GM21381 (cell line): ENCODE data around the gene ZFP92.
"Not testable (repeated sequence)": the region's sequence is repeated elsewhere in the genome, so short reads cannot be mapped to it uniquely, and the experiment has no call there.

ENCODE experiments used
- ATAC-seq: cut with Tn5 transposase; IDR thresholded peaks from one replicate; pipeline ENCODE4 v1.9.1; 2021; ENCODE audit warnings: mild to moderate bottlenecking, moderate library complexity; ENCODE audit not compliant: unreplicated experiment

The ZFP92 gene

DNA sequence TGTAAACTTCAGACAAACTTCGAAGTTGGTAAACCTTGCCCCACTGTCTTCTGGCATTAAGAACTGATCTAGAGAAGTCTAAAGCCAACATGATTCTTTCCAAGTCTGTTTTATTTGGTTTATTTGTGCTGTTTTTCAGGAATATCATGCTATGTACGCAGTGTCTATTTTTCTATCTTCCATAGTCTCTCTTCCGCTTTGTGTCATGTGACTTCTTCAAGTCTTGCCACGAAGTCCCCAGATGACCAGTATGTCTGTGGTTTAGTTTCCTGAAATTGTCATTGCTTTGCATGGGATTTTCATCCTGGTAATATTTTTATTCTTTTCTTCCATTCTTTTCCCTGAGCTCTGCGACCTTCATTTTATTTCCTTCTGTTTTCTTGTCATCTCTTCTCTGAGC, 25.2 kb upstream of the ZFP92 start:
- ATAC-seq: no peak

DNA sequence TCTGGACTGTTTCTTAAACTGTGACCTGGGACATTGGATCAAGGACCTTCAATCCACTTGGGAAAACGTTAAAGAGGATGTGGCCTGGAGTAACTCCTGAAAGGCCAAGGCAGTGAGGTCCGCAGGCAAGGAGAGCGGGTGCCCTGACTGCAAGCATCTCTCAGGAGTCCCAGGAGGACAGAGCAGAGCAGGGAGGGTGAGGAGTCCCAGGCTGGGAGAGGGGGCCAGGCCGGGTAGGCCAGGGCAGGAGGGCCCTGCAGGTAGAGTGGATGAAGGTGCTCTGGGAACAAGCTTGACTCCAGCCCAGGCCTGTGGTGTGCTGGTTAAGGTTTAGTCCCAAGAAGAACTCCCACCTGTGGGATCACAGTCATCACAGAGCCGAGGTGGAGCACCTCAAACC, 23.9 kb upstream of the ZFP92 start:
- ATAC-seq: no peak

DNA sequence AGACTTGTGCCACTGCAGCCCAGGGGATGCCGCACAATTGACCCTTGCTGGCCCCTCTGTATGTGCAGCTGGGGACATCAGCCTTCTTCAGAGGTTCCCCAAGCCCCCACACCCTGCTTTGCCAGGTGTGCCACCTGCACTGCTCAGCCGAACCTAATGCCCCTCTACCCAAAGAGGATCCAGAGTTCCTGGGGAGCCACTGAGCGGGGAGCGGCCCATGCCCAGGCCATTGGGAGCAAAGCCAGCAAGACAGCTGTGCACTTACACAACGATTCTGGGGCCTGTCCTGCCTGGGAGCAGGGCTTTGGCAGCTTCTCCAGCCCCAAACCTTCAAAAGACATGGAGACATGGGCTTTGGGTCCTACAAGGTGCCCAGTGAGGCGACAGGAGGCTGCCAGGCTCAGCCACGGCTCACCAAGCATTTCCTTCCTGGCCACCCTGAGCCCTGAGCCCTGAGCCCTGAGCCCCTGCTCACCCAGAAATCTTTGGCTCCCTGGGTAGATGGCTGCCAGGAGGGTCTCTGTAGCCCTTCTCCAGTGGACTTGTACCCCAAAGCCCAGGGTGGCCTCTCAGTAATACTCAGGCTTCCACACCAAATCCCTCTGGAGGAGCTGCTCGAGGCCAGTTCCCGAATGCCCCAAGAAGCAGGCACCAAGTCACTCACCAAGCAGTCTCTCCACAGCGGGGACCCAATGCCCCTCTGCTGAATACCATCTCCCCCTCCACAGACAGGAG, 23.1 kb upstream of the ZFP92 start:
- no peak for ATAC-seq

- no peak for ATAC-seq
Measured at GRCh38 chrX:153388722-153389459, 22.4 kb upstream of the ZFP92 start.

DNA sequence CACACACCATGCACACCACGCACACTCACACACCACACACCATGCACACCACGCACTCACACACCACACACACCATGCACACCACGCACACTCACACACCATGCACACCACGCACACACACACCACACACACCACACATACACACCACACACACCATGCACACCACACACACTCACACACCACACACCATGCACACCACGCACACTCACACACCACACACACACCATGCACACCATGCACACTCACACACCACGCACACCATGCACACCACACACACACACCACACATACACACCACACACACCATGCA, 21.9 kb upstream of the ZFP92 start:
- not testable (repeated sequence) for ATAC-seq

DNA sequence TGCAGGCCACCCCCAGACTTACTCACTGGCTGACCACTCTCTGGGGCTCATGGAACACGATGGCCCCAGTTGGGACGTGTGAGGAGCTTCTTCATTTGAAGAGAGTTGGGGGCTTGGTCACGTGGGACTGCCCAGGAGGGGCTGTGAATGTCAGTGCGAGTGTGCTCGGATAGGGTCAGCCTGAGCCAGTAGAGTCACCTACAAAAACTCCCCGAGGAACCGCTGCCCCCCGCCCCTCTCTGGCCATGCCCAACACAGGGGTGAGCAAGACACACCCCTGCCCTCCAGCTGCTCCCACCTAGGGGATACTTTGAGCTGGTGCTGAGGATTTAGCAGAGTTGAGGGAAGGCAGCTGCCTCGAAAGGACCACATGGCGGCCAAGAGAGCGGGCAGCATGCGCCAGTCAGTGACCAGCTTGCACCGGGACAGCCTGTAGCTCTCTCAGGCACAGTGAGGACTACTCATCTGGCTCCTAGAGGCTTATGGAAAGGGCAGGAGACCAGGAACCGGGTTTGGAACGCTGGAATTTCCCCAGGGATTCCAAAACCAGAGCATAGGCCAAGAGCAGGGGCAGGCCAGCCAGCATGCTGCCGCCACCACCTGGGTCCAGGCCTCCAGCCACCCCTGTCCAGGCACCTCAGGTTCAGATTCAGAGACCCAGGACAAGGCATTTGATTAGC, 18.5 kb upstream of the ZFP92 start:
- no peak for ATAC-seq

DNA sequence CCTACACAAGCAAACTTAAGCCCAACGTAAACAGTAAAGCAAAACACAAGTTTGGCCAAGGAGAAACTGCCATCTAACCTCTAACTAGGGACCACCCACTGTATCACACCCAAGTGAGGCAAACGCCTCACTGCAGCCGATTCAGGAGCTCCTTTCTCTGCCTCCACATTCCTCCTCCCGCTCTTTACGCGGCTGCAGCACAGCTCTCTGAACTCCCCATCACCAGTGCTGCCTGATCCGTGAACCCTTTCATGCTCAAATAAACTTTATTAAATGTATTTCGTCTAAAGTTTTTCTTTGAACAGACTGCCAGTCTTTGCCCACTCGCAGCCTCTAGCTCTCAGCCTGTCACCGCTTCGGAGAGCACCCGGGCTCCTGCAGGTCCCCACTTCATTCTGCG, 16.7 kb upstream of the ZFP92 start:
- ATAC-seq: no peak

- ATAC-seq: no peak
Measured at GRCh38 chrX:153395613-153396319, 15.5 kb upstream of the ZFP92 start.

GRCh38 chrX:153396320-153397195, 14.7 kb upstream of the ZFP92 start:
- ATAC-seq: no peak

- ATAC-seq: no peak
Measured at GRCh38 chrX:153397256-153397960, 13.9 kb upstream of the ZFP92 start.

- no peak for ATAC-seq
Measured at GRCh38 chrX:153398275-153398960, 12.9 kb upstream of the ZFP92 start.

GRCh38 chrX:153400146-153401132, 10.8 kb upstream of the ZFP92 start:
- no peak for ATAC-seq

DNA sequence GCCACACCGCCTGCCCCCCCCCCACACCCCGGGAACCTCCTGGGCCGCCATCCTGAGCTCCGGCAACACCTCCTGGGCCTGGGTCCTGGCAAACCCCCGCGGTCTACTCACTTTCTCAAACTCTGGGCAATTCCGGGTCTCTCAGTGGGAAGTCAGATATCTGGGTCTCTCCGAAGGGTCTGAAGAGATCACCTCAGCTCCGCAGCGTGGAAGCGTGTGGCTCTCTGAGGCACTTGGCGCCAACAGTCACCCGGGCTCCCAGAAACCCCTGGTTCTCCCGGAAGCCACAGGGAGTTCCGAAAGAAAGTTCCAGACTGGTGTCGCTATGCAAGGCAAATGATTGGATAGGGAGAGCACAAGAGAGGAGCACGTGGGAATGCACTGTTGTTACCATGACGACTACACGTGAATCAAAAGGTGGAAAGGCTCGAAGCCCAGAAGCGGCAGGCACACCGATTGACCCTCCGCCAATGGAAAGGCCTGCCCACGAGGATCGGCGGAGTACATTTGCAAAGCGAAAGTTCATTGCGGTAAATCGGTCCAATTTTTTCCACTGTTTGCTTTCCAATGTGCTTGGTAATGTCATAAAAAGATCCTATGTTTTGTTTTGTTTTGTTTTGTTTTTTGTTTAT, 10.0 kb upstream of the ZFP92 start, which contains the start of gene PNMA6E:
PNMA6E (minus strand) TSS at position 218 of the 632 bp plus-strand sequence. CDS start 2,501 bp downstream, outside the sequence.
- ATAC-seq: no peak

DNA sequence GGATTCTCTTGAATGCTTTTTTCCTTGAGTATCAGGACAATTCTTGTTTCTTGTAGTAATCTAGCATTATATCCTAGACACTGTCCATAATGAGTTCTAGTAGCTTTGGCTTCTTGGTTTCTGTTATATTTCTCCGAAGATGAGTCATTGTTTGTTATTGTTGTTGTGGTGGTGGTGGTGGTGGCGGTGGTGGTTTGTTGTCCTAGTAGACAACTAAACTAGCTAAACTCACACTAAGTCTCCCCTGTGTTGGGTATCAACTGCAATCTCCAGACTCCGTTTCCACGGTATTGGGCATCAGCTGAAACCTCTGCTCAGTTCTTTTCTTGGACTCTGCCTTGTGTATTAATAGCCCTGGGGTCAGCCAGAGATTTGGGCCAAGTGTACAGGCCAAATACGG, 6.9 kb upstream of the ZFP92 start:
- ATAC-seq: not testable (repeated sequence)

- ATAC-seq: no peak
Measured at GRCh38 chrX:153405426-153405825, 5.8 kb upstream of the ZFP92 start.

GRCh38 chrX:153406011-153406410, 5.3 kb upstream of the ZFP92 start:
- ATAC-seq: no peak

DNA sequence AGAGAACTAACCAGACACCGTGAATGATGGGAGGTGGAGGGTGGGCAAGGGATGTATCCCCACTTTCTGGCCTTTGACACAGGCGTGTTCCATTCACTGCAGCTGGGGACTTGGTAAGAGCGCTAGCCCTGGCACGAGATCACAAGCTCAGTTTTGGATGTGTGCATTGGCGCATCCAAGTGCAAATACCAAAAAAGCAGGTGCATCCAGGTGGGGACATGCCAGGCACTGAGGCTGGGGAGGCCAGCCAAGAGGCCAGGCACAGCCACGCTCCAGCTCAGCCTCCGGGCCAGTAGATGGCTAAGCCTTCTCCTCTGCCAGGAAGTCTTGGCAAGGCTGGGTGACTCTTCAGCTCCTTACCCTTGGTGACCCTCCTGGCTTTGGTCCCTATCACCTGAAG, 4.4 kb upstream of the ZFP92 start:
- no peak for ATAC-seq

- no peak for ATAC-seq
Measured at GRCh38 chrX:153407736-153408135, 3.5 kb upstream of the ZFP92 start.
